Measurements from ENCODE around the gene SETD6. TPM values are rescaled to one million over a fixed set of nuclear protein-coding genes. Genes with fewer than 3 reads are reported as not detected.

The SETD6 gene
- polyA plus RNA-seq, 2 of the 4 experiments (the other 2 are of a cell fraction), result 19.2 to 27.5 TPM

DNA sequence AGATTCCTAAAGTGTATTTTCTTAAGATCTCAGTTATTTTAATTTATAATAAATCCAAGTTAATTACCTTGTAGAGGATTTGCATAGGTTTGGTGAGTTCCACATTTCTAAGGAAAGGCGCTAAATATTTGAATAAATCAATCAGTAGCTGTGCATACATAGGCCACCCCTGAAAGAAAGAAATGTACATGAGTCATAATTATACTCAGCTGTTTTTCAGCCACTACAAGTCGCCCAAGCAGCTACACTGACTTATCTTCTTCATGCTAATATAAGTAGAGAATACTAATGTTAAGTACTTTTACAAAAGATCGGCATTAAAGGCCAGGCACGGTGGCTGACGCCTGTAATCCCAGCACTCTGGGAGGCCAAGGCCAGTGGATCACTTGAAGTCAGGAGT lies 14.9 kb downstream of the SETD6 start (continued):
- TF ChIP-seq, protein P1, sequence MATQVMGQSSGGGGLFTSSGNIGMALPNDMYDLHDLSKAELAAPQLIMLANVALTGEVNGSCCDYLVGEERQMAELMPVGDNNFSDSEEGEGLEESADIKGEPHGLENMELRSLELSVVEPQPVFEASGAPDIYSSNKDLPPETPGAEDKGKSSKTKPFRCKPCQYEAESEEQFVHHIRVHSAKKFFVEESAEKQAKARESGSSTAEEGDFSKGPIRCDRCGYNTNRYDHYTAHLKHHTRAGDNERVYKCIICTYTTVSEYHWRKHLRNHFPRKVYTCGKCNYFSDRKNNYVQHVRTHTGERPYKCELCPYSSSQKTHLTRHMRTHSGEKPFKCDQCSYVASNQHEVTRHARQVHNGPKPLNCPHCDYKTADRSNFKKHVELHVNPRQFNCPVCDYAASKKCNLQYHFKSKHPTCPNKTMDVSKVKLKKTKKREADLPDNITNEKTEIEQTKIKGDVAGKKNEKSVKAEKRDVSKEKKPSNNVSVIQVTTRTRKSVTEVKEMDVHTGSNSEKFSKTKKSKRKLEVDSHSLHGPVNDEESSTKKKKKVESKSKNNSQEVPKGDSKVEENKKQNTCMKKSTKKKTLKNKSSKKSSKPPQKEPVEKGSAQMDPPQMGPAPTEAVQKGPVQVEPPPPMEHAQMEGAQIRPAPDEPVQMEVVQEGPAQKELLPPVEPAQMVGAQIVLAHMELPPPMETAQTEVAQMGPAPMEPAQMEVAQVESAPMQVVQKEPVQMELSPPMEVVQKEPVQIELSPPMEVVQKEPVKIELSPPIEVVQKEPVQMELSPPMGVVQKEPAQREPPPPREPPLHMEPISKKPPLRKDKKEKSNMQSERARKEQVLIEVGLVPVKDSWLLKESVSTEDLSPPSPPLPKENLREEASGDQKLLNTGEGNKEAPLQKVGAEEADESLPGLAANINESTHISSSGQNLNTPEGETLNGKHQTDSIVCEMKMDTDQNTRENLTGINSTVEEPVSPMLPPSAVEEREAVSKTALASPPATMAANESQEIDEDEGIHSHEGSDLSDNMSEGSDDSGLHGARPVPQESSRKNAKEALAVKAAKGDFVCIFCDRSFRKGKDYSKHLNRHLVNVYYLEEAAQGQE (IDR thresholded peaks at IDR 0.05), result no peak
- TF ChIP-seq FOSB (CRISPR knock-in tag; IDR thresholded peaks at IDR 0.05) (no peak), HOXB5 (CRISPR knock-in tag; IDR thresholded peaks at IDR 0.05) (no peak), HOXA7 (CRISPR knock-in tag; IDR thresholded peaks at IDR 0.05) (no peak)

DNA sequence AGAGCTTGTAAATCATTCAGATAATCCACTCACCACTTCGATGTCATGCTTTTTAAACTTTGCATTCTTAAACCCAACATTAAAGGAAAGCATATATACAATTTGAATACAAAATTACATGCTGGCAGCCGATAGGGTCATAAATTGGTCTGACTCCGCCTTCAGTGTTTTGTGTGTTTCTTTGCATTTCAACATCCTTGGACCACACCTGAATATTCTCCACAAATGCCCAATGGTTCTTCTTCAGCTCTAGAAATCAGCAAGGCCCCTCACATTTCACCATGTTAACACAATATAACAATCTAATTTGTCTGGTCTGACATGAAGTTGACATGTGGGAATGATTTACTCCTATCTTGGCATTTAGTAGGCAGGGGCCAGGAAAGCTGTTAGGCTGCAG lies 17.1 kb downstream of the SETD6 start:
- no peaks in the 10 kb centered on the region for H3K4me1 ChIP-seq
- TF ChIP-seq, protein P2, sequence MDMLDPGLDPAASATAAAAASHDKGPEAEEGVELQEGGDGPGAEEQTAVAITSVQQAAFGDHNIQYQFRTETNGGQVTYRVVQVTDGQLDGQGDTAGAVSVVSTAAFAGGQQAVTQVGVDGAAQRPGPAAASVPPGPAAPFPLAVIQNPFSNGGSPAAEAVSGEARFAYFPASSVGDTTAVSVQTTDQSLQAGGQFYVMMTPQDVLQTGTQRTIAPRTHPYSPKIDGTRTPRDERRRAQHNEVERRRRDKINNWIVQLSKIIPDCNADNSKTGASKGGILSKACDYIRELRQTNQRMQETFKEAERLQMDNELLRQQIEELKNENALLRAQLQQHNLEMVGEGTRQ (IDR thresholded peaks at IDR 0.05), result no peak
- TF ChIP-seq KDM1A (IDR thresholded peaks at IDR 0.05; ENCODE audit: low read depth) (no peak), MAFK (IDR thresholded peaks at IDR 0.05; ENCODE audit: partially characterized antibody) (no peak), RARB (CRISPR knock-in tag; IDR thresholded peaks at IDR 0.05) (no peak), CEBPB (IDR thresholded peaks at IDR 0.05) (no peak), RCOR1 (IDR thresholded peaks at IDR 0.05; ENCODE audit: low read depth, low read length) (no peak), NR3C1 (IDR thresholded peaks at IDR 0.05) (no peak), POLR2AphosphoS2 (conservative IDR thresholded peaks at IDR 0.05; ENCODE audit: low read length) (no peak), RNF2 (IDR thresholded peaks at IDR 0.05; ENCODE audit: borderline replicate concordance, low read depth) (no peak), HOXB13 (CRISPR knock-in tag; IDR thresholded peaks at IDR 0.05; ENCODE audit: low read depth) (no peak)
- TF ChIP-seq, protein P3, sequence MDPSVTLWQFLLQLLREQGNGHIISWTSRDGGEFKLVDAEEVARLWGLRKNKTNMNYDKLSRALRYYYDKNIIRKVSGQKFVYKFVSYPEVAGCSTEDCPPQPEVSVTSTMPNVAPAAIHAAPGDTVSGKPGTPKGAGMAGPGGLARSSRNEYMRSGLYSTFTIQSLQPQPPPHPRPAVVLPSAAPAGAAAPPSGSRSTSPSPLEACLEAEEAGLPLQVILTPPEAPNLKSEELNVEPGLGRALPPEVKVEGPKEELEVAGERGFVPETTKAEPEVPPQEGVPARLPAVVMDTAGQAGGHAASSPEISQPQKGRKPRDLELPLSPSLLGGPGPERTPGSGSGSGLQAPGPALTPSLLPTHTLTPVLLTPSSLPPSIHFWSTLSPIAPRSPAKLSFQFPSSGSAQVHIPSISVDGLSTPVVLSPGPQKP (IDR thresholded peaks at IDR 0.05; ENCODE audit: low read depth, low read length), result no peak
- TF ChIP-seq, protein P4, sequence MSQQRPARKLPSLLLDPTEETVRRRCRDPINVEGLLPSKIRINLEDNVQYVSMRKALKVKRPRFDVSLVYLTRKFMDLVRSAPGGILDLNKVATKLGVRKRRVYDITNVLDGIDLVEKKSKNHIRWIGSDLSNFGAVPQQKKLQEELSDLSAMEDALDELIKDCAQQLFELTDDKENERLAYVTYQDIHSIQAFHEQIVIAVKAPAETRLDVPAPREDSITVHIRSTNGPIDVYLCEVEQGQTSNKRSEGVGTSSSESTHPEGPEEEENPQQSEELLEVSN (IDR thresholded peaks at IDR 0.05; ENCODE audit: borderline replicate concordance, low read depth), result no peak
- TF ChIP-seq, protein P5, sequence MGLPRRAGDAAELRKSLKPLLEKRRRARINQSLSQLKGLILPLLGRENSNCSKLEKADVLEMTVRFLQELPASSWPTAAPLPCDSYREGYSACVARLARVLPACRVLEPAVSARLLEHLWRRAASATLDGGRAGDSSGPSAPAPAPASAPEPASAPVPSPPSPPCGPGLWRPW (IDR thresholded peaks at IDR 0.05), result no peak
- TF ChIP-seq, protein P6, sequence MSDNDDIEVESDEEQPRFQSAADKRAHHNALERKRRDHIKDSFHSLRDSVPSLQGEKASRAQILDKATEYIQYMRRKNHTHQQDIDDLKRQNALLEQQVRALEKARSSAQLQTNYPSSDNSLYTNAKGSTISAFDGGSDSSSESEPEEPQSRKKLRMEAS (IDR thresholded peaks at IDR 0.05), result no peak
- TF ChIP-seq, protein P7, sequence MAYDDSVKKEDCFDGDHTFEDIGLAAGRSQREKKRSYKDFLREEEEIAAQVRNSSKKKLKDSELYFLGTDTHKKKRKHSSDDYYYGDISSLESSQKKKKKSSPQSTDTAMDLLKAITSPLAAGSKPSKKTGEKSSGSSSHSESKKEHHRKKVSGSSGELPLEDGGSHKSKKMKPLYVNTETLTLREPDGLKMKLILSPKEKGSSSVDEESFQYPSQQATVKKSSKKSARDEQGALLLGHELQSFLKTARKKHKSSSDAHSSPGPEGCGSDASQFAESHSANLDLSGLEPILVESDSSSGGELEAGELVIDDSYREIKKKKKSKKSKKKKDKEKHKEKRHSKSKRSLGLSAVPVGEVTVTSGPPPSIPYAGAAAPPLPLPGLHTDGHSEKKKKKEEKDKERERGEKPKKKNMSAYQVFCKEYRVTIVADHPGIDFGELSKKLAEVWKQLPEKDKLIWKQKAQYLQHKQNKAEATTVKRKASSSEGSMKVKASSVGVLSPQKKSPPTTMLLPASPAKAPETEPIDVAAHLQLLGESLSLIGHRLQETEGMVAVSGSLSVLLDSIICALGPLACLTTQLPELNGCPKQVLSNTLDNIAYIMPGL (CRISPR knock-in tag; IDR thresholded peaks at IDR 0.05; ENCODE audit: borderline replicate concordance), result no peak
- TF ChIP-seq, protein P8, sequence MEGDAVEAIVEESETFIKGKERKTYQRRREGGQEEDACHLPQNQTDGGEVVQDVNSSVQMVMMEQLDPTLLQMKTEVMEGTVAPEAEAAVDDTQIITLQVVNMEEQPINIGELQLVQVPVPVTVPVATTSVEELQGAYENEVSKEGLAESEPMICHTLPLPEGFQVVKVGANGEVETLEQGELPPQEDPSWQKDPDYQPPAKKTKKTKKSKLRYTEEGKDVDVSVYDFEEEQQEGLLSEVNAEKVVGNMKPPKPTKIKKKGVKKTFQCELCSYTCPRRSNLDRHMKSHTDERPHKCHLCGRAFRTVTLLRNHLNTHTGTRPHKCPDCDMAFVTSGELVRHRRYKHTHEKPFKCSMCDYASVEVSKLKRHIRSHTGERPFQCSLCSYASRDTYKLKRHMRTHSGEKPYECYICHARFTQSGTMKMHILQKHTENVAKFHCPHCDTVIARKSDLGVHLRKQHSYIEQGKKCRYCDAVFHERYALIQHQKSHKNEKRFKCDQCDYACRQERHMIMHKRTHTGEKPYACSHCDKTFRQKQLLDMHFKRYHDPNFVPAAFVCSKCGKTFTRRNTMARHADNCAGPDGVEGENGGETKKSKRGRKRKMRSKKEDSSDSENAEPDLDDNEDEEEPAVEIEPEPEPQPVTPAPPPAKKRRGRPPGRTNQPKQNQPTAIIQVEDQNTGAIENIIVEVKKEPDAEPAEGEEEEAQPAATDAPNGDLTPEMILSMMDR (IDR thresholded peaks at IDR 0.05), result no peak
- ChIA-PET POLR2A (no interaction called here), CTCF (interaction anchor here (0.5 to 1.9 kb wide), 5 partner anchors 12 to 224 kb away, joined by 3 to 5 read pairs (median 3); no protein-coding TSS in a partner anchor)
- no peaks in the 10 kb centered on the region for H3K9me3 ChIP-seq
- no peak for DNase-seq (ENCODE audit: low read depth in 1 of 2, low spot score in 1 of 2)
- H3K4me3 ChIP-seq, result no peak overlapping the region
- no peak for FAIRE-seq
- no peak overlapping the region for H3K27ac ChIP-seq
- no peak for ATAC-seq
- H3K4me2 ChIP-seq, result no peak overlapping the region
- WGBS (ENCODE audit: missing lambda C conversion rate), result 93% methylated on average over 3 of the region's 3 CpGs

Data from A549 (cell line).